AG08396 (cell line): ENCODE results near the gene SNX20.

Experiments
- DNase-seq: peaks from one replicate; pipeline ENCODE4 v3.0.0; 2012; ENCODE audit warnings: low spot score, mixed read lengths

Gene SNX20

DNA sequence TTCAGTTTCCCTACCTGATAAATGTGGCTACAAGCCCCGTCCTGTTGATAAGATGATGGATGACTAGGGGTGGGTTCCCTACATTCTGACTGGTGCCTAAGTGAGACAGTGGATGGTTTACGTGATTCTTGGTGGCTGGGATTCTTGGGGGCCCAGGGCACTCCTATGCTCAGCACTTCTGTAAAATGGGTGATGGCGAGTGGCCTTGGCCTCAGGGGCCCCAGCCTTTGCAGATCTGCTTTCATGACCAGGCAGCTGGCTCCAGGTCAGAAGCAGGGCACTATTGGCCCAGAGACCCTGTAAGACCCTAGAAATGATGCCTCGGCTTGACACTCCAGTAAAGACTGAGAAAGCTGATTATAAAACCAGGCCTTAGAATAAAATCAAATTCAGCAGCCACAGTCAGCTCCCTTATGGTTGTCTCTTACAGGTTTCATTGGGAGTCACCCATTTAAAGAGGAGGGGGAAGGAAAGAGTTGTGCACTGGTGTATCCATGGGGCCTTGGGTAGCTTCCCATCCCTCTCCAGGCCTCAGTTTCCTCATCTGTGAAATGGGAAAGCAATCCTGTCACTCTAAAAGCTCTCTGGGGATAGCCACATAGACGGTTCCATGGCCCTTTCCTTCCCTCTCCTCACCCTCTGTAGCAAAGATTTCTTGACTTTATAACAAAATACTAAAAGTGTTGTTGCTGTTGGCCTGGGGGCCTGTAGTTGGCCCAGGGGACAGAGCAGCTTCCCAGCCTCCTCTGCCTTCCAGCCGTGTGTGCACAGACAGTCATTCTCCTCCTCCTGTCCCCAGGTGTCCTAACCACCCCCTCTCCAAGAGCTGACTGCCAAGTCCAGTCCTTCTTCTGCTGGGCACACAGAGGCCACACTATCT is 1.2 kb downstream of the SNX20 start:
- DNase-seq, result no peak

DNA sequence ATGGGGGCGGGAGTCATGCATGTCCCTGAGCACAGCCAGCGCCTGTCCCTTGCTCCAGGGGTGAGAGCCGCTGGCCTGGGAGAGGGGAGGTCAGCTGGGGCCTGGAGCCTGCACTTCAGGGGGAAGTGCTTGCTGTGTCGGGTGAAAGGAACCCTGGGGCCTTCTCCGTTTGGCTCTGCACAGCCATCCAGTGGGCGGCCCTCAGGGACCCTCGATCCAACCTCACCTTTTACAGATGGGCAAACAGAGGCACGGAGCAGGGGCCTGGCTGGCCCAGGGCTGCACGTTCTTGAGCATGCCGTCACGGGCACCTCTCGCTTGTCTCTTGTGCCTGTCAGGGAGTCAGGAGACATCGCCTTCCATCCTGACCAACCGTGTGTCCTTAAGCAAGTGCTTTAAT is 1.8 kb downstream of the SNX20 start:
- no peak for DNase-seq

DNA sequence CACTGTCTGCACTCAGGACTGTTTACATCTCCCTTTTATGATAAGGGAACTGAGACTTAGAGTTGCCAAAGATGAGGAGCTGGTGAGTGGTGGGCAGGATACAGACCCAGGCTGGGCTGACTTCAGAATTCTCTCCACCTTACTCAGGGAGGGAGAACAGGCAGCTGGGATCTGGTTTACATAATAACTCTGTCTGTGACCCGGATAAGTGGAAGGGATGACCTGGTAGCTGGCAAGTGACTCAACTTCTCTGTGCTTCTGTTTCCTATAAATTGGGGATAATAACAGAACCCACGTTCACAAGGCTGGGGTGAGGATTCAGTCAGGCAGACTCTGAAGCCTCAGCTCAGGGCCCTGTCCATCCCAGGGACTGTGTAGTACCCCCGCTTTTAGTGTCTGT is 2.6 kb downstream of the SNX20 start:
- DNase-seq, result no peak

DNA sequence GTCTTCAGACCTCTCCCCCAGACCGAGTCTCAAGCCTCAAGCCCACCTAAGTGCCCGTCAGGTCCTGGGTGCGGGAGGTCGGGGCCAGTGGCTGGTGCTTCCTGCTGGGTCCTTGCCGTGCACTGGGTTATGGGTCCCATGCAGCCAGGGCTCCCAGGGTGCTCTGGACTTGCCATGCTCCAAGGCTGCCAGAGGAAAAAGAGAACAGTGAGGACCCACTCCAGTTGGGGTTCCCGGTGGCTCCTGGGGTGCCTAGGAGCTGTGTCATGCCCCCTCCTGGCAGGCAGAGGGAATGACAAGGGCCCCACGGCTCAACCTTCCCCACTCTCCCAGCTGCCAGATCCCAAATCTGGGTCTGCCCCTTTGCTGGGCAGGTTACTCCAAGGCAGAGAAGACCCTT is 3.8 kb downstream of the SNX20 start:
- no peak for DNase-seq

DNA sequence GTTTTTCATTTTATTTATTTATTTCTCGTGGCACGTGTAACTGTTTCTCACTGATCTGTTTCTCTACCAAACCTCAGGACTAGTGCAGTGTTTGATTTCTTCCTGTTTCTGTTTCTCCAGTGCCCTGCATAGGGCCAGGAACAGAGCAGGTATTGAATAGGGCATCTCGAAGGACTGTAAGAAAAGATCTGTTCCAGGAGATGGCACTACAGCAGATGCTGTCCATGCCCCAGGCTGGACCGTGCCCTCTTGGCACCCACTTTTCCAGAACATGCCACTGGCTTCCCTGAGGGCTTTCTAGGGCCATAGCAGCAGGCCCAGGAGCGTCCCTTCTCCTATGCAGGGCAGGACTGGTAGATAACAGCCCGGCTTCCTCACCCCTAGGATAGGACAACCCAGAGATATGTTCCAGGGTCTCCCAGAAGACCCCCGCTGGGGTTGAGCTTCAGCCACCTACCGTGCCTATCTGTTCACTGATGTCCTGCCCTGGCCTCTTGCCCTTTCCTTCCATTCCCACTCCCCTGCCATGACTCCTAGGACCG is 4.4 kb downstream of the SNX20 start:
- no peak for DNase-seq

DNA sequence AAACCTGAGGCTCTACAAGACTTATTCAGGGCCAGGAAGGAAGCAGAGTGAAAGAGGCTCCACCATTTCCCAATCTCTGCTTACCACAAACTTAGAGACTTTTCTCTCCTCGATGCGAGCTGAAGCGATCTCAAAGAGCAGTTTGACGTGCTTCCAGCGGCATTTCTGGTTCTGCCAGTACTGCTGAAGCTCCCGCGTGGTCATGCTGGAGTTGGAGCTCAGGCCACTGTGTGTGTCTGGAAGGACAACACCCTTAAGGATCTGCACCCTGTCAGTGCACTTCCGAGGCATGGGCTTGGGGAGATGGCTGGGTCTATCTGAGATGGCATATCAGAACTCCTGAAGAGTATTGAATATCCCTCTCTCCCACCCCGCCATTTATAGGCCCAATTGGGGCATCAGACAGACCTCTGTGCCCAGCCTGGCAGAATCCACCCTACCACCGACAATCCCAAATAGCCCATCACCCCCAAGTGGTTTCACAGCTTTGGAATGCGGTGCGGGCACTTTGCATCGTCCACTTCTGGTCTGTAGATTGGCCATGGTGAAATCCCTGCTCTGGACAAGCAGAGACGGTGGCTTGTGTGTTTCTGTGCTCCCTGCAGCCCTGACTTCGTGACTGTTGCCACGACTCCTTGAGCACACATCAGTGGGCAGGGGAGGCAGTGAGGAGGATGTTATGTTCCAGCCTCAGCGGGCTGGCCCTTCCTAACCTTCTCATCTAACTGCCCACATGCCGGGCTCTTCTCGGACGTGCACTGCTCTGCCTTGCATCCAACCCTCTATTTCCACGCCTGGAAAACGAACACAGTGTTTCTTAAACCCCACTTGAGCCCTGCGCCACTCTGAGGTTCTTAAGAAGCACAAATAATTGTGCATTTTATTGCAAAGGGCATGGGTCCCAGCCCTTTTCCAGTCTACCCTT is 5.2 kb downstream of the SNX20 start:
- DNase-seq, result no peak

DNA sequence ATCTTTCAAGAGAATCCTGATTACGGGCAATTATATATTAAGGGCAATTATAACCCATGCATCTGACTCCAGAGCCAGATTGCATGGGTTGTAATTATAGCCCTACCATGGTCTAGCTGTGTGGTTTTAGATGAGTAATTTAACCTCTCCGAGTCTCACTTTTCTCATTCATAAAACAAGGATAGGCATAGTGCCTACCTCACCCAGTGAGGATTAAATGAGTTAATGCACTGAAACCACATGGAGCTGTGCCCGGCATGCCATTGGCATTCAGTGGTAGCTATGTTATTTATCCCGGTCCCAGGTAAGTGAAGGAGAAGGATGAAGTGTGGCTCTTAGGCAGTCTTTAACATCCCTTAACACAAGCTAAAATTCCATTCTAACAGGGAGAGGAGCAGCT is 6.3 kb downstream of the SNX20 start:
- DNase-seq, result no peak

DNA sequence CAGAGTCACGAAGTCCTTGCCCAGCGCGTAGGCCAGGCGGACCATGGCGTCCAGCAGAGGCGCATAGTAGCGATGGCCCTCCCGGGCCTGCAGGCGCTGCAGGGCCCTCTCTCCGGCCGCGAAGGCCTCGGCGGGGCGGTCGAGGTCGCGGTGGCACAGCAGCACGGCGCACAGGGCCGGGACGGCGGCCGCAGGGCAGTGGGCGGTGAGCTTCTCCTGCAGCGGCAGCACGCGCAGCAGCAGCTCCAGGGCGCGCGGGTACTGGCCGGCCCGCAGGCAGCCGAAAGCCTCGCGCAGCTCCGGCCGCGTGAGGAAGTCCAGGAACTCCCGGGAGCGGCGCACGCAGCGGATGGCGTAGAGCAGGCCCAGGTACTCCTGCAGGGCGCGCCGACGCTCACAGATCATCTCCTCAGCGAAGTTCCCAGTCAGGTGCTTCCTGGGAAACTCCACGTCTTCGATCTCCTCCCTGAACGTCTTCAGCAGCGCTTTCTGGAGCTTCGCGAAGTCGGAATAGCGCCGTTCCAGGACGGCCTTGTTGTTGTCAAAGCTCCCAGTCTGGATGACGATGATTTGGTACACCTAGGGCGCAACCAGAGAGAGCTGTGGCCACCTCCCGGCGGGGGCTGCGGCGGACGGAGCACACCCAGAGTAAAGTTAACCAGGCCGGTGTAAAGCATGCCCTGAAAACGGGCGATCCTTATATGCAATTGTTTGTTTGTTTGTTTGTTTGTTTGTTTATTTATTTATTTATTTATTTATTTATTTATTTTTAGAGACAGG is 7.4 kb downstream of the SNX20 start:
- no peak for DNase-seq

DNA sequence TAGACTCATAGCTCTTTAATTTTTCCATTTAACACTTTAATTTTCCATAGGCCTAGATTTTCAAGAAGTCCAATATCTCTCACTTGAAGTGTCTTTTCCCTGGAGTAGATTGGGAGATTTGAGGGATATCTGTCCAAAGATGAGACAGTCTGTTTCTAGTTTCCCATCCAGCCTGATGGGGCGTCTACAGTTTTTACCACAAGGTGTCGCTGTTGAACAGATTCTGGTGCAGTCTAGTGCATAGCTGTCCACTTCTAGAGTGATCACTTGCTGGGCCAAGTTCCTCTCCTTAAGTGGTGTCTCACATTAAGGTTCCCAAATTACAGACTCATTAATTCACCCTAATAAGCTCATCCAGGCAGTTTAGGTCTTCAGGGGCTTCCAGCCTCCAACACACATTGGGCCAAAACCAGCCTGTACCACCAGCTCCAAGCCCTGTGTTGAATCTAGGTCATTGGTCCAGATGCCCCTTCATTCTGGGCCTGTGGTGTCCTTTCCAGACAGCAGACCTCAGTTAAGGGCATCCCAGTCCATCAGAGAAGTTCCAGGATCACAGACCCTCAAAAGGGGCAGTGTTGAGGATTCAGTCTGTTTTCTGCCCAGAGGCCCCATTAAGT is 9.4 kb downstream of the SNX20 start:
- peak; percentile 43 for DNase-seq

DNA sequence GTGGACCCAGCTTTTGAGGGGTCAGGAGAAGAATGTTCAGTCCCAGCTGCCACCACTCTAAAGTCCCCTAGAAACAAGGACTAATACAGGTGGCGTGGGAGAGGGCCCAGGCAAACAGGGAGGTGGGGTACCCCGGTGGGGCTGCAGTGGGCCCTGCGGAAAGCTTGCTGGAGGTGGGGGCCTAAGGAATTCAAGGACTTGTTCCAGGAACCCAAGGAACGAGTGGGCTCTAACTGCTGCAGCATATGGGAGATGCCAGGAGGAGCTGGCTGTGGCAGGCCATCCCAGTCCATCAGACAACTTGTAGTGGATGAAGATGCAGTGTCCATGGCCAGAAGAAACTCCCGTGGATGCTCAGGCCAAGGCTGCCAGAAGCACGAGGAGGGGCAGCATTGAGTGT is 10.6 kb downstream of the SNX20 start:
- DNase-seq, result no peak

DNA sequence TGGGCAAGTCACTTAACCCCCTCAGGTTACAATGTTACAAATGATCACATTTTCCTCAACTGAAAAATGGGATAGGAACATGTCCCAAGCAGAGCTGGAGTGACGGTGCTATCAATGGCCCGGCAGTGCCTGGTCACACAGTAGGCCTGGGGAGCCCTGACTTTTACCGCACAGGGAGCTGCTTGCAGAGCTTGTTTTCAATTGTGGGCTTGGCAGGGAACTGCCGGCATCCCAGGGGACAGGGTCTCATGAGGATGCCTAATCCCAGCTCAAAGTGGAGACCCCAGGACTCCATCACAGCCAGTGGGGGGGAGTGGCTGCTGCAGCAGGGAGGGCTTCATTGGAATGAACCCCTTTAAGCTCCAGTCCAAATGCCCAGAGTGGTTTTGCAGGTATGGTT is 11.4 kb downstream of the SNX20 start:
- DNase-seq, result no peak

DNA sequence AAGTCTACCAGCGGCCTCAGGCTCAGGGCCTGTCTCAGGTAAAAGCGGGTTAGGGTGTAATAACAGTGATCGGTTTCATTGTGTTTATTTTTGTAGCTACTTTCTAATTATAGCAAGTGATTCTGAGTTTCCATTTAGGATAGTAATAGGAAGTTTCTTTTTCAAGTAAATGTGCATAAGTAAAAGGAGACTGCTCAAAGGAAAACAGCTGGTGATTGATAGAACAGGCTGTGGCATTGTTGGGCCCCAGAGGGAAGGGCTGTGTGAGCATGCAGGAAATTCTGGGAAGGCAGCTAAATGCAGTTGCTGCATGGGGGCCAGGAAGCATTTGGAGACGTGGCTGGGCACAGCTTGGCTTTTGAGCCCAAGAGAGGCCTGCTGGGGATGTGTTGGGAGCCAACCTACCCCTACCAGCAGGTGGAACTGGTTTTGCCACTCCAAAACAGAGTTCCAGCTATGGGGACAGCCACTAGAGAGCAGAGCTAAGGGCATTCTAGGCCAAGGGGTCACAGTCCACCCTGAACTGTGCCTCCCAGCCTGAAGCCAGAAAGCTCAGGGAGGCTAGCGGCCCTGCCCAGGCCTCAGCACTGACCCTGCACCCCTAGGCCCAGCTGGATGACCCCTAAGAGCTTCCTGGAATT is 12.6 kb downstream of the SNX20 start:
- DNase-seq, result no peak

DNA sequence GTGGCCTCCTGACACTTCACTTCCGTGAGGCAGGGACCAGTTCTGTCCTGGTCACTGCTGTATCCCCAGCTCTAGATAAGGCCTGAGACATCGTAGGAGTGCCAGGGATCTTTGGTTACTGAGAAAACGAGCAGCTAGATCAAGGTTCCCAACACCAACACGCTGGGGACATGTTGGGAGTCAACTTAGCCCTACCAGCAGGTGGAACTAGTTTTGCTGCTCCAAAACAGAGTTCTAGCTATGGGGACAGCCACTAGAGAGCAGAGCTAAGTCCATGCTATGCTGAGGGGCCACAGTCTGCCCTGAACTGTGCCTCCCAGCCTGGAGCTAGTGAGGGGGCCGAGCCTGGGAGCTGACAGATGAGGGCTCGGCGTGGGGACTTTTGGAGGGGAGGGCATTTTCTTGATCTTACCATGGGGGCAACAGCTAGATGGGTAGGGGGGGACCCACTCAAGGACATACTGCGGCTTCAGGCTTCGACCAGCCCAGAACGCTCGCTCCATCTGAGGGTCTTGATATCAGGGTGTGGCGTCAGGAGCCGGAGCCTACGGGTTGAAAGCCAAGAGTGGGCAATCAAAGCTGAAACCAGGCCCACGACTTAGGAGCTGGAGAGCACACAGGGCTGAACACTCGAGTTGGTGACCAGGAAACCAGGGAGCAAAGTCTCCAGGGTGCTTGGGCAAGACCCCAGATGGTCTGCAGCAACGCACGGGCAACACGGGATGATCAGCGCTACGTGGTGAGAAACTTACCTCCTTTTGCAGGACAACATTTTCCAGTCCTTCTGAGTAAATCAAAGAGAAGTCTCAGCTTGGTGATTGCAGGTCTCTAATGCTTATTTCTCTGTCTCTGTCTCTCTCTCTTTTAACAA is 13.4 kb downstream of the SNX20 start:
- DNase-seq, result no peak

DNA sequence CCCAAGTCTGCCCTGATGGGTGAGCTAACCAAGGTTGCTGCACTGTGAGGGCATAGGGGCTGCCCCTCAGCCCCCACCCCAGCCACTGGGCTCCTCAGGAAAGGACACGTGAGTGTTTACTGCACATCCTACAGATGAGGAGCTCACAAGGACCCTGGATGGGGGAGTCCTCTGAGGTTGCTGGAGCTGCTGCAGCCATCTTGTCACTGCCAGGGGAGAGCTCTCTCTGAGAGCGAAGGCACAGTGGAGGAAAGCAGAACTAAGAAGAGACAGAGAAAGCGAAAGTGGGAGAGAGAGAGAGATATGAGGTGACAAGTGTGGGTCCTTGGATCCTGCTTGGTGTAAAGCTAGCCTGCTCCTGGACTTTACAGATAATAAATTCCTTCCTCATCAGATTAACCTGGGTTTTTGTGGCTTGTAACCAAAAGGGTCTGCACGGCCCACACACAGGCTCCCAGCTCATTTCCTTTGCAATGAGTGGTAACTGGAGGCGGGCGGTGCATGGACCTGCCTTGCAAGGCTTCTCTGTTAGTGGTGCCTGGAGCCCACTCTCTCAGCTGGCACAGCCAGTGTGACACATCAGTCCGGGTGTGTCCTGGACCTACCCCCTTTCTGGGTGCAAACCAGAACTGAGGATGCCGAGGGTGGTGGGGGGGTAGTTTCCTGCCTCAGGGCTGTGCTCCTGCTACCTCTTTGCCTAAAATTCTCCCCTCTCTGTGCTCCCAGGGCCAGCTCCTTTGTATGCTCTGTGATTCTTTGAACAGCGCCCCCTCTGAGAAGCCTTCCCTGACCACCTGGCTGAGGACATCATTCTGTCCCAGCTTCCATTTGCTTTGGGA is 14.2 kb downstream of the SNX20 start:
- DNase-seq, result no peak

DNA sequence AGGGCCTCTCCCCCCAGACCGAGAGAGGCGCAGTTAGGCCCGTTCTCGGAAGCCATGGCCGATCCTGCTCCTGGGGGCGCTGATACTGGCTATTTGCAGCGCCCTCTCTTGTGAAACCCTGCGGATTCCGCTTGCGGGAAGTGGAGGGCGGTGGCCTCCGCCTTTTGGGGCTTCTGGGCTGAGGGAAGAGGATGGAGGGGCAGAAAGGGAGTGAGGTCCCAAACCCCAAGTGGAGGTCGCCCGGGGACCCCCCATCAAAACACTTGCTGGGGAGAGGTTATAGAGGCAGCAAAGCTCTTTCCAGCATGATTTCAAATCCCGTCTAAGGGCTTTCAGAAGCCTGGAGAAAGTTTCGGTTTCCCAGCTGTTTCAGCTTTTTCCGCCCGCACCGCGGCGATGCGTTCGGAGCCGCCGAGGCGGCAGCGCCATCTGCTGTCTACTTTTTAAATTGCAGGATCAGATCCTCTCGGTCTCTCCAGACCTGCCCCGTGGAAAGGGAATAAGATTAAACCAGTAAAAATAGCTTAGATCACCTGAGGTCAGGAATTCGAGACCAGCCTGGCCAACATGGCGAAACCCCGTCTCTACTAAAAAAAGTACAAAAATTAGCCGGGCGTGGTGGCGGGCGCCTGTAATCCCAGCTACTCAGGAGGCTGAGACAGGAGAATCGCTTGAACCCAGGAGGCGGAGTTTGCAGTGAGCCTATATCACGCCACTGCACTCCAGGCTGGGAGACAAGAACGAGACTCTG is 15.8 kb downstream of the SNX20 start:
- peak; percentile 84 for DNase-seq

DNA sequence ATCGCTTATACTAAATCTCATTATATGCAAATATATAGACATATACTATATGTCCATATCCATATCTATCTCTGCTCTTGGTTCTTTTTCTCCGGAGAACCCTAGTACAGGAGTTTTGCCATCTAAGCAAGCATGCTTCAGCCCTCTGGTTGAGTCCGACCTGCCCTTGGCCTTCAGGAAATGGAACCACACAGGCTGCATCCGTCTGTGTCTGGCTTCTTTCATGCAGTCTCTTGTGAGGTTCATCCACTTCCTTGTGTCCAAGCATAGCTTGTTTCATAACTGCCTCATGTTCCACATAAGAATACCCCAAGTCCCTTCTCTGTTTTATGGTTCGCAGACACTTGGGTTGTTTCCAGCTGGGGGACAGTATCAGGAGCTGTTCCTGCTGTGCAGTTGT is 16.8 kb downstream of the SNX20 start:
- DNase-seq, result no peak

DNA sequence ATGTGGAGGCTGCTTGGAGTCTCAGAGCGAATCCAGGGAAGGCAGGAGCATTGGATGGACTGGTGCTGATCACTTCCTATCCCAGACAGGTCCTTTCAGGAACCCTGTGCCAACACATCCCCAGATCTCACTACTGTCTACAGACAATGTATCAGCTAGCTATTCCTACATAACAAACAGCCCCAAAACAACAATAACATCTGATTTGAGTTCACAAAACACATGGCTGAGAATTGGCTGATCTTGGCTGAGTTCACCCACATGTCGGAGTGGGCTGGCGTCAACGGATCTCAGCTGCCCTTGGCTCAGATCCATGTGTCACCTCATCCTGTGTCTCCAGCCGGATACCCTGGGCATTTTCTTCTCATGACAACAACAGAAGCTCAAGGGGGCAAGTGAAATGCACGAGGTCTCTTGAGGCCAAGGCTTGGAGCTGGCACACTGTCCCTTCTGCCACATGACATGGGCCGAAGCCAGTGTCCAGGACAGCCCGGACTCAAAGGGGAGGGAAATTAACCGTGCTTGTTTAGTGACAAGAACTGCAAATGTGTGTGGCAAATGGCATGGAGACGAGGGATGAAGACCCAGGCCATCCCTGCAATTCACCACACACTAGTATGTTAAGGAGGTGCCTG is 18.7 kb downstream of the SNX20 start:
- DNase-seq, result no peak

DNA sequence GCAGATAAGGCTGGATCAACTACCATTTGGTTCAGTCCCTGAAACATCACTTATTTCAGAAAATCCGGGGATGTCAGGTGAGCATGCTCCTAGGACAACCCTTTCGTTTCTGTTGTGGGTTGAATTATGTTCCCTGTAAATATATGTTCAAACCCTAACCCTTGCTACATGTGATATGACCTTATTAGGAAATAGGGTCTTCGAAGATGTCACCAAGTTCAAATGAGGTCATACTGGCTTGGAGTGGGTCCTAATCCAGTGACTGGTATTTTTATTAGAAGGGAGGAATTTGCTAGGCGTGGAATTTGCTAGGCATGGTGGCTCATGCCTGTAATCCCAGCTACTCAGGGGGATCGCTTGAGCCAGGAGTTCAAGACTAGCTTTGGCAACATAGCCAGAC is 21.3 kb downstream of the SNX20 start:
- DNase-seq, result no peak
